NT2/D1 (cell line): ENCODE measurements around the gene ITSN2.

Experiments used
- SUZ12 ChIP-seq: IDR thresholded peaks from 2 replicates; pipeline ENCODE4 v1.6.1; 2011; ENCODE audit not compliant: insufficient read length, insufficient read depth; ENCODE audit errors: extremely low read depth
- YY1 ChIP-seq: IDR thresholded peaks from 2 replicates; pipeline ENCODE4 v1.6.1; 2011; ENCODE audit not compliant: insufficient read length, insufficient read depth
- ZNF274 ChIP-seq: IDR thresholded peaks from 2 replicates; pipeline ENCODE4 v1.6.1; 2011; ENCODE audit warnings: mild to moderate bottlenecking, low read depth, low read length

DNA sequence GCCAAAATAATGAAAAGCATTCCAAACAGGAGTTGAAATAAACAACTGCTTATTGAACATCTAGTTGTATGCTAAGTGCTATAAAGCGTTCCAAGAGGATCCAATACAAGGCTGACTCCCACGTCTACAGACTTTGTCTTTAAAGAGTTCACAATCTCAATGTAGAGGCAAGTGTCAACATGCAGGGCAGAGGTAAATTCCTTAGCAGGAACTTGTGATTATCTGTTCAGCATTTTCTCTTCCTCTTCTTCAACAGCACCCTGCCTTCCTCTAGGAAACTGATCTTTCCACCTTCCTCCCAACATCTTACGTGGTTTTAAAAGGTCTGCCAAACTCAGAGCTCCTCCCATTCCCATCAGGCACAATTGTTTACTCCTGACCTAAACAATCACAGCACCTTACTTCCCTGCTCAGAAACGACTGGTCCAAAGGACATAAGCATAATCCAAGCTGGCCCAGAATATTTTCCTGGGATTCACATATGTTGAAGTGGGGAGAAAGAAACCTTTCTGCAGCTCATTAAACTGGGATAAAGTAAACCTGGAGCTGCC lies 83.9 kb downstream of the ITSN2 start:
- TF ChIP-seq ZNF274, result no peak
- TF ChIP-seq YY1, result no peak
- TF ChIP-seq SUZ12, result no peak
